Myocyte (in vitro differentiated cells): Measurements from ENCODE around the gene ZCCHC14. TPM values are rescaled to one million over a fixed set of nuclear protein-coding genes. Genes with fewer than 3 reads are reported as not detected.
"Not testable (repeated sequence)": the region's sequence is repeated elsewhere in the genome, so short reads cannot be mapped to it uniquely, and the experiment has no call there.

Source experiments
- DNase-seq: peaks from one replicate; pipeline ENCODE4 v3.0.0-alpha.2; 2012; ENCODE audit warnings: low read depth
- total RNA-seq: library from RNA; depleted of rRNA; stranded (reverse); fragments of >200 nt; gene quantifications from 2 replicates; pipeline ENCODE4 v1.2.3, GENCODE V29; 2014

Gene ZCCHC14
- total RNA-seq, 1 donor from 2014 or later, result 7.9 TPM

GRCh38 chr16:87525352-87525751, 32.5 kb upstream of the ZCCHC14 start:
- DNase-seq, result no peak

- no peak for DNase-seq
Measured at GRCh38 chr16:87524407-87524806, 31.6 kb upstream of the ZCCHC14 start.

- DNase-seq, result not testable (repeated sequence)
Measured at GRCh38 chr16:87523605-87524004, 30.8 kb upstream of the ZCCHC14 start.

GRCh38 chr16:87521764-87522163, 28.9 kb upstream of the ZCCHC14 start:
- DNase-seq, result not testable (repeated sequence)

- DNase-seq, result not testable (repeated sequence)
Measured at GRCh38 chr16:87519170-87519569, 26.3 kb upstream of the ZCCHC14 start.

- peak; percentile 96 for DNase-seq
Measured at GRCh38 chr16:87518430-87519051, 25.7 kb upstream of the ZCCHC14 start.

- DNase-seq, result not testable (repeated sequence)
Measured at GRCh38 chr16:87517610-87518429, 25.0 kb upstream of the ZCCHC14 start.

GRCh38 chr16:87516361-87516760, 23.5 kb upstream of the ZCCHC14 start:
- DNase-seq, result no peak

GRCh38 chr16:87515475-87516330, 22.9 kb upstream of the ZCCHC14 start:
- no peak for DNase-seq

GRCh38 chr16:87509778-87510177, 17.0 kb upstream of the ZCCHC14 start:
- not testable (repeated sequence) for DNase-seq

- DNase-seq, result no peak
Measured at GRCh38 chr16:87507351-87508069, 14.7 kb upstream of the ZCCHC14 start.

- DNase-seq, result no peak
Measured at GRCh38 chr16:87506423-87507350, 13.9 kb upstream of the ZCCHC14 start.

- DNase-seq, result no peak
Measured at GRCh38 chr16:87505834-87506233, 13.0 kb upstream of the ZCCHC14 start.

- DNase-seq, result not testable (repeated sequence)
Measured at GRCh38 chr16:87503232-87503937, 10.6 kb upstream of the ZCCHC14 start.

GRCh38 chr16:87502308-87502969, 9.6 kb upstream of the ZCCHC14 start:
- no peak for DNase-seq

GRCh38 chr16:87501117-87501516, 8.3 kb upstream of the ZCCHC14 start:
- no peak for DNase-seq

- peak; percentile 33 for DNase-seq
Measured at GRCh38 chr16:87499189-87499486, 6.3 kb upstream of the ZCCHC14 start.

- no peak for DNase-seq
Measured at GRCh38 chr16:87498324-87499188, 5.7 kb upstream of the ZCCHC14 start.
